ENCODE data around the gene MYADML2.

MYADML2 gene

DNA sequence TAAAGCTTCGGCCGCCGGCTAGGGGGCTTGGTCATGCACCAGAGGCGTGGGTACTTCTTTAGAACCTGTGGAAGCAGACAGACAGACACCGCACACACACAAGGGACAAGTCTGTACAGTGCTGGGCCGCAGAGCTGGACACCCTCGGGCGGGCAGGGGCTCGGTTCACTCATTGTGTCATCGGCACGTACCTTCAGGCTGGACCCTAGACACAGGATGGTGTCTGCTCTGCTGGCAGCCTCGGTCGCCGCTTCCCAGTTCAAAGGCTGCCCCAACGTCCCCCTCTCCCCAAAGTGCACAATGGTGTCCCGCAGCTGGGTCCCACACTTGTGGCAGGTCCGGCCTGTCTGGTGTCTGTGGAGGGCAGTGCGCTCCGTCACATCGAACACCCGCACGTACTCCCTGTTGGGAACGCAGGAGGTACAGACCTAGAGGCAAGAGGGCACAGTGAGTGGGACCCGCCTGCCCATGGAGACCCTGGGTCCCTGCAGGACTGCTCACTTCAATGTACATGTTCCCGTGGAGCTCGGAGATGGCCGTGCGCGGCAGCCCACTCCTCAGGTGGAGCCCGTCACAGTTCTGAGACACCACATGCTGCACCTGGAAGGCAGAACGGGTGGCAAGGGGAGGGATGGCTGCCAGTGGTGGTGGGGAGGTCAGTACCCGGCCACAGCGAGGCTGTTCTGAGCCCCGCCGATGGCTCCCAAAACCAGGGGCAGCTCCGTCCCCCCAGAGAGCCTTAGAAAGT, 32.8 kb downstream of the MYADML2 start:
- no peak for DNase-seq (ENCODE audit: low read depth)
- H3K4me3 ChIP-seq (ENCODE audit: low read length): no peak overlapping the region
- TF ChIP-seq, protein P1, sequence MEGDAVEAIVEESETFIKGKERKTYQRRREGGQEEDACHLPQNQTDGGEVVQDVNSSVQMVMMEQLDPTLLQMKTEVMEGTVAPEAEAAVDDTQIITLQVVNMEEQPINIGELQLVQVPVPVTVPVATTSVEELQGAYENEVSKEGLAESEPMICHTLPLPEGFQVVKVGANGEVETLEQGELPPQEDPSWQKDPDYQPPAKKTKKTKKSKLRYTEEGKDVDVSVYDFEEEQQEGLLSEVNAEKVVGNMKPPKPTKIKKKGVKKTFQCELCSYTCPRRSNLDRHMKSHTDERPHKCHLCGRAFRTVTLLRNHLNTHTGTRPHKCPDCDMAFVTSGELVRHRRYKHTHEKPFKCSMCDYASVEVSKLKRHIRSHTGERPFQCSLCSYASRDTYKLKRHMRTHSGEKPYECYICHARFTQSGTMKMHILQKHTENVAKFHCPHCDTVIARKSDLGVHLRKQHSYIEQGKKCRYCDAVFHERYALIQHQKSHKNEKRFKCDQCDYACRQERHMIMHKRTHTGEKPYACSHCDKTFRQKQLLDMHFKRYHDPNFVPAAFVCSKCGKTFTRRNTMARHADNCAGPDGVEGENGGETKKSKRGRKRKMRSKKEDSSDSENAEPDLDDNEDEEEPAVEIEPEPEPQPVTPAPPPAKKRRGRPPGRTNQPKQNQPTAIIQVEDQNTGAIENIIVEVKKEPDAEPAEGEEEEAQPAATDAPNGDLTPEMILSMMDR (IDR thresholded peaks at IDR 0.05; ENCODE audit: insufficient read depth, low read depth, low read length, missing control alignments): no peak

DNA sequence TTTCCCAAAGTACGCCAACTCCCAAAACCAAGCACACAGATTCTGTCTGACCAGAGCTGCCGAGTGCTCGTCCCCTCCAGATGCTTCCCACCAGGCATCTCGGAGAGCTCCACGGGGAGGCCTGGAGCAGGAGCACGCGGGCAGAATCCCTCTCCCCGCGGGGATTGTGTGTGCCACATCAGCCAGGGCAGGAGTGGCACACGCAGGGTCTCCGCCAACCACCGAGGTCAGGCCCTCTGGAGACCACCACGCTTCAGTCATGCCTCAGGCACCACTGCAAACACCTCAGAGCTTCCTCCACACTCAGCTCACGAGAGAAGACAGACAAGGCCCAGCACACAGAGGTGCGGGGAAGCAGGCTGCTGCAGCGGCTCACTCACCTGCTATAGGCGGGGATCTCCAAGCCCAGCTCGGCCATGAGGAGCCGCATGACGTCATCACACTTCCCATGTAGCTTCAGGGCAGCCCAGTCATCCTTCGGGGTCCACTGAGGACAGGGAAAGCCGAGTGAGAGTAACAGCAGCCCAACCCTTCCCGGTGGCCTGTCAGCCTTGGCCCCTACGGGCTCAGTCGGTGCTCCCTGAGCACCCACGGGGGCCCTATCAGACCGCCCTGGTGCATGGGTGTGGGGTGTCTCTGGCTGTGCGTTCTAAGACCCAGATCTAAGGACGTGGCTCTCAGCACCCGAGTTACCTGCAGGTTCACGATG, 33.5 kb downstream of the MYADML2 start:
- TF ChIP-seq, protein P1 (IDR thresholded peaks at IDR 0.05; ENCODE audit: insufficient read depth, low read depth, low read length, missing control alignments): no peak
- no peak overlapping the region for H3K4me3 ChIP-seq (ENCODE audit: low read length)
- DNase-seq (ENCODE audit: low read depth): peak; percentile 62

DNA sequence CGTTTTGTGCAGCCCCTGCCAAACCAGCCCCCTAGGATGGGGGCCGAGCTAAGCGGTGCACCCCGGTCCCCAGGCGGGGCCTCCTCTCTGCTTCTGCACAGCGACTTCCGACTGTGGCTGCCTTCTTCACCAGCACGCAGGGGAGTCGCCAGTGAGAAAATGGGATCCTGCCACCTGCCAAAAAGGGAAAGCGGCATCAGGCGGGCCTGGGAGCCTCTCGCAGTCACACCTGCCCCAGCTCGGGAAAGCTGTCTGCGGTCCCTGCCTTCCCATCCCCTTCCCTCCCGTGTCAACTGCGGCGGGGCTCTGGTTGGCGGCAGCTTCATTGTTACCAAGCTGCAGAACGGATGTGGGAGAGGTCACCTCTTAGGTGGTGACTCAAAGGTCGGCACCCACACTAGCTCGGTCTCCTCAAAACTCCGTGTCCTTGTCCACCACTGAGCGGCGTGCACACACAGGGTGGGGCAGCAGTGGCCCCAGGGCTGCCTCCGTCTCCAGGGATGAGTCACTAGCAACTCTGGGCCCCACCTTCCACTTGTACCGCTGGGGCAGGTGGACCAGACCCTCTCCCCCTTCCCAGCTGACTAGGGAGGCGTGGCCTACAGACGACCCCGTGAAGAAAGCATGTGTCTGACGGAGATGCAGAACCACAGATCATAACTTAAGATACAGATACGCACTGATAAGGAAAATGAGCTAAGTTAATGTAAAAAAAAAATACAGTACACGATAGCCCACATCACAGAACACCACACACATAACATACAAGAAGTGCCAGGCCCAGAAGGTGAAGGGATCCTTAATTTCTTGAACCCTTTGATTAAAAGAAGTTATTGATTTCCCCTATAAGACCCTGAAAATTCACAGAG, 34.4 kb downstream of the MYADML2 start:
- no peak overlapping the region for H3K4me3 ChIP-seq (ENCODE audit: low read length)

DNA sequence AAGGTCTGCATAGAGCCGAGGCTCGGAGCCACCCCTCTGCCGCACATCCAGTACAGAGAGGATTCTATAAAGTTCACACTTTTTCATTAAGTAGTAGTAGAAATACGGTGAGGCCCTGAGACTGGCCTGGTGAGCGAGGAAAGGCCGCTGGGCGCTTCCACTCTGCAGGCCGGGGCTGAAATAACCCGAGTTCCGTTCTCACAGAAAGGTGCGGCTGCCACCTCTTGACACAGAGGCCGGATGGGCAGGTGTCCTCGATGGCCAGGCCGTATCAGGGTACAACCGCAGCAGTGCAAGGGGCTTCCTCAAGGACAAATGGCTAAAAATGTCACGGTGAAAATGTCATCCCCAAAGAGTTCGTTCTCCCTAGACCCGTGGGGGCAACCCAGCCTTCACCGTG, 35.1 kb downstream of the MYADML2 start:
- no peak overlapping the region for H3K4me3 ChIP-seq (ENCODE audit: low read length)
- TF ChIP-seq, protein P1 (IDR thresholded peaks at IDR 0.05; ENCODE audit: insufficient read depth, low read depth, low read length, missing control alignments): no peak
- DNase-seq (ENCODE audit: low read depth): no peak

More for the DNA sequence above, 34.4 kb downstream of the MYADML2 start:
- DNase-seq (ENCODE audit: low read depth): peak; percentile 80
- TF ChIP-seq, protein P1 (IDR thresholded peaks at IDR 0.05; ENCODE audit: insufficient read depth, low read depth, low read length, missing control alignments): no peak

DNA sequence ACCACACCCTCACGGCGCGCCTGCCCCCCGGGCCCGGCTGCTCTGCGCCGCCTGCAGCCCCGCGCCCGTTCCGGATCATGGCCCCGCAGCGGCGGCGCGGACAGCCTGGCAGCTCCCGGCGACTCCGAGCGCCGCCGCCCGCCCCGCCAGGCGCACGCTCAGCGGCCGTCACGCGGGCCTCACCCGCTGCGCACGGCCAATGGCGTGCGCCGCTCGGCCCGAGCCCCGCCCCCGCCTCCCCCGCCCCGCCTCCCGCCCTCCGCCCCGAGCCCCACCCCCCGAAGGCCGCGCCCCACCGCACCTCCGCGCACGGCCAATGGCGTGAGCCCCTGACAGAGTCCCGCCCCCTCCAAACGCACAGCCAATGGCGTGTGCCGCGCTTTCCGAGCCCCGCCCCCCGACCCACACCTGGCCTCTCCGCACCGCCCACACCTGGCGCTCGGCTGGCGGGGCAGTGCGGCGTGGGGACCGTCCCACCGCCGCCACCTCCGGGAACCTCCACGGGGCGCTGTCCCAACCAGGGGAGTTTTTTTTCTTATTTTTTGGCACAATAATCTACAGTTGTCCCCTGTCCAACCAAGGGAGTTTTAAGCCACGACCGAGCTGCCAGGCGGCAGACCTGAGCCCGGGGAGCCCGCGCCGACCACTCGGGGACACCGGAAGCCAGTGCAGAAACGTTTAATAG, 35.6 kb downstream of the MYADML2 start, which contains the start of gene PCYT2:
Gene PCYT2 (minus strand): TSS at position 123 of the 685 bp plus-strand sequence. CDS start 44 bp downstream, at position 79.
- H3K4me3 ChIP-seq (ENCODE audit: low read length): peak within 1 kb of the TSS; percentile 66
- TF ChIP-seq, protein P1 (IDR thresholded peaks at IDR 0.05; ENCODE audit: insufficient read depth, low read depth, low read length, missing control alignments): no peak
- peak; percentile 95 for DNase-seq (ENCODE audit: low read depth)

GRCh38 chr17:81910840-81911276, 36.2 kb downstream of the MYADML2 start:
- peak overlapping the region; percentile 66 for H3K4me3 ChIP-seq (ENCODE audit: low read length)
- TF ChIP-seq, protein P1 (IDR thresholded peaks at IDR 0.05; ENCODE audit: insufficient read depth, low read depth, low read length, missing control alignments): no peak
- DNase-seq (ENCODE audit: low read depth): no peak
